ENCODE measurements around the gene SPEN. TPM values are rescaled to one million over a fixed set of nuclear protein-coding genes. Genes with fewer than 3 reads are reported as not detected.
"Not testable (repeated sequence)": the region's sequence is repeated elsewhere in the genome, so short reads cannot be mapped to it uniquely, and the experiment has no call there.

The SPEN gene
- total RNA-seq, 1 experiment from 2014 or later, result 20.1 TPM

DNA sequence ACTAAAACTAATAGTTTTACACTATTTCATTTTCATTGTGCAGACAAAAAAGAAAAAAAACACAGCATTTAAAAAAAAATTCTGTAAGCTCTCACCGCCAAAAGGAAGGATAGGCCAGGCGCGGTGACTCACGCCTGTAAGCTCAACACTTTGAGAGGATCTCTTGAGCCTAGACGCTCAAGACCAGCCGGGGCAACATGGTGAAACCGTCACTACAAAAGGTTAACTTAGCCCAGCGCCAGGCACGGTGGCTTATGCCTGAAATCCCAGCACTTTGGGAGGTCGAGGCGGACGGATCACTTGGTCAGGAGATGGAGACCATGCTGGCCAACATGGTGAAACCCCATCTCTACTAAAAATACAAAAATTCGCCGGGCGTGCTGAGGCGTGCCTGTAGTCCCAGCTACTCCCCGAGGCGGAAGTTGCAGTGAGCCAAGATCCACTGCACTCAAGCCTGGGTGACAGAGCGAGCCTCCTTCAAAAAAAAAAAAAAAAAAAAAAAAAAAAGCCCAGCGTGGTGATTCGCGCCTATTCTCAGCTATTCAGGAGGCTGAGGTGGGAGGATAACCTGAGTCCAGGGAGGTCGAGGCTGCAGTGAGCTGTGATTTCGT lies 14.3 kb upstream of the SPEN start:
- peak; percentile 83 for DNase-seq (ENCODE audit: low spot score)

DNA sequence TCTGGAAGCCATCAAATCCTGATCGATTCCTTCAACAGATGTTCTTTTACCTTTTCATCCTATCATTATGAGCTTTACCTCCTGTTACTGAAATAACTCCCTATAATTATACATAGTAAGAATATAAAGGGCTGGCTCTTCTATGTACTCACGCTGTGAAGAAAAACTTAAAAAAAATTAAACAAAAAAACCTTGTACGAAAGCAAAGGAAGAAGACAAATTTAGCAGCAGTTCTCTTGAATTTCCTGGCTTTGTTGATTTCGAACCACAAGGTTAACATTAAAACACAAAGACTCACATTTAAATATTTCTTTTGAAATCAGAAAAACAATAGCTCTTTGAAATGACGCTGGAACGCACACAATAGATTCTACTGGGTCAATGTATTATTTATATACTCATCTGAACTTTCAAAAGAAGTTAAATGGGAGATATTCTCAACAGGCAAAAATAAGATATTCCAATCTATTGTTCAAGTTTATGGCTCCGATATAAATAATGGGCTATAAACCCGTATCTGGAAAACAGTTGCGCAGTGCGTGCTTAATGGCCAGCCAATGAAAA lies 13.6 kb upstream of the SPEN start:
- DNase-seq (ENCODE audit: low spot score), result no peak

DNA sequence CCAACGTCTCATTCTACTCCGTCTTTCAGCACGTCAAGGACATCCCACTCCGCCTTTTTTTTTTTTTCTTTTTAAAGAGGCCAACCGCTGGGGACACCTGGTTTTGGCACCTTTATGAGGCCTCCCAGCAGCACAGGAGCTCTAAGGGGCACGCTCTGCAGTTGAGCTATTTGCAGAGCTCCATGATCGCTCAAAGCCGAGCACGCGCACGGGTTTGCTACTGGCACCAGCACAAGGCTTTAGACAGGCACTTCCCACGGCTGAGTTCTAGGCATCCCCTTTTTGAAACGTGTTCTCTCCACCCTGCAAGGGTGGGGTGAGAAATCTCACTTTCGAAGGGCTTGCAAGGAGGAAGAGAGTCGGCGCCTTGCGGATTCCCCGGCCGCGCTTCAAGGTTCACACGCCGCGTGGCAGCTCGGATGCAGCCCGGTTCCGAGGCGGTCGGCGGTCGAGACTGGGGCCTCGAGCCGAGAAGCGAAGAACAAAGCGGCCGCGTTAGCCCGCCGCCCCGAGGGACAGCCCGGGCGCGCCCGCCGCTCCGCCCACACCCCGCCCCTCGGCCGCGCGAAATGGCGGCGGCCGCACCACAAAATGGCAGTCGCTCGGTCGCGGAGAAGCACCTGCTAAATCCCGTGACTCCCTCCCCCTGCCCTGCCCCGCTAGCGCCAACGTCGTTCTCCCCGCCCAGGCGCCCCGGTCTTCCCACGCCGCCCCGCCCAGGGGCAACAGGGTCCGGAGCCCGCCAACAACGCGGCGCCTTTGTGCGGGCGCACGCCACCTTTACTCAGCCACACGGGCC lies 12.9 kb upstream of the SPEN start:
- peak; percentile 89 for DNase-seq (ENCODE audit: low spot score)

DNA sequence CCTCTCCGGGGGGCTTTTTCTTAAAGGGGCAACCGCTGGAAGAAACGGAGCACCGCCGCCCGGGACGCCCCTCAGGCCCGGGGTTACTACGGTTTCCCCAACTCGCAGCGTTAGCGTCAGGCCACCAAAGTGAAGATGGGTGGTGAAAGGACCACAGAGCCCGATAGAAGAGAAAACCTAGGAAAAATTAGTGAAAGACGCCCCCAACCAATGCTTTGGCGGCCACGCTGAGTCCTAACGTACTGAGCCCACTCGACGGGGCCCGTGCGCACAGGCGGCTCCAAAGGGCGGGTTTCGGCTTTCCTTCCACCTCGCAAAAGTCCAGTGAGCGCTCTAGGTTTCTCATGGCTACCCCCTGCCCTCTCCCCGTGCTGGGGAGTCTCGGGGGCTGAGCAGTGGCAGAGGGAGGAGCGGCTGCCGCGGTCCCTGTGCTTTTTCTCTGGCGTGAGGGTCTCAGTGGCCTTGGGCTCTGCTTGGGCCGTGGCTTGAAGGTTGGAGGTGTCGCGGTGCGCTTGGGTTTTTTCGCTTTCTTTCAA lies 12.2 kb upstream of the SPEN start:
- no peak for DNase-seq (ENCODE audit: low spot score)

DNA sequence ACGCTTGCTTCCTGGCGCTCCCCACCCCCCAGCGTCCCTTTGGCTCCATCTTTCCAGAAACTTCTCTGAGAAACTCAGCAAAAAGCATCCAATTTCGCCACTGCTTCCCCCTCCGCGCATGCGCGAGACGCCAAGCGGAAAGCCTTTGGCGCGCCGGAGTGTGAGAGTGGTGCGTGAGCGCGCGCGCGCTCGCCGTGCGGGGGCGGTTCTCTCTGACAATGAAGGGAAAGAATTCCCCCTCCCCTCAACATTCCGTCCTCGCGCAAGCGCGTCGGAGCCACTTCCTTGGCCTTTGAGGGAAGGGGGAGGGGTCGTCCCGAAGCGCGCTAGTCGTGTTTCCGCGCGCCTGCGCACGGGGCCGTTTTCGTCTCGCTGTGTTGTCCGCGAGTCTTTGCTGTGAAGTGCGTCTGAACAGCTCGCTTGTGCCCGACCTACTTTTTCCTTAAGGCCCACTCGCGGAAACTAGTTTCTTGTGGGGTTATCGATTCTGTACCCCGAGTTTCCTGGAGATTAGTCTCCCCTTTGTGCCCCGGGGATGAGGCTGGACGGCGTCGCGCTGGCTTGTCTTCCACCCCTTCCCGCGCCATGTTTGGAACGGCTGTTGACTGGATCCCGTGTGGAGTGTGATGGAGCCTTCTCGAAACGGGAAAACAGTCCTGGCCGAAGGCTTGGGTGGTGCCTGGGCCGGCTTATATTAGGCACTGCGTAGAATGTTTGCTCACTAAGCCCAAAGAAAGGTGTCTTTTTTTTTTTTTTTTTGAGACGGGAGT lies 11.6 kb upstream of the SPEN start:
- DNase-seq (ENCODE audit: low spot score), result peak; percentile 100

DNA sequence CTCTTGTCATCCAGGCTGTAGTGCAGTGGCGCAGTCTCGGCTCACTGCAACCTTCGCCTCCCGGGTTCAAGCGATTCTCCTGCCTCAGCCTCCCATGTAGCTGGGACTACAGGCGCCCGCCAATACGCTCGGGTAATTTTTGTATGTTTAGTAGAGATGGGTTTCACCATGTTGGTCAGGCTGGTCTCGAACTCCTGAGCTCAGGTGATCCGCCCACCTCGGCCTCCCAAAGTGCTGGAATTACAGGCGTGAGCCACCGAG lies 11.1 kb upstream of the SPEN start:
- not testable (repeated sequence) for DNase-seq (ENCODE audit: low spot score)

DNA sequence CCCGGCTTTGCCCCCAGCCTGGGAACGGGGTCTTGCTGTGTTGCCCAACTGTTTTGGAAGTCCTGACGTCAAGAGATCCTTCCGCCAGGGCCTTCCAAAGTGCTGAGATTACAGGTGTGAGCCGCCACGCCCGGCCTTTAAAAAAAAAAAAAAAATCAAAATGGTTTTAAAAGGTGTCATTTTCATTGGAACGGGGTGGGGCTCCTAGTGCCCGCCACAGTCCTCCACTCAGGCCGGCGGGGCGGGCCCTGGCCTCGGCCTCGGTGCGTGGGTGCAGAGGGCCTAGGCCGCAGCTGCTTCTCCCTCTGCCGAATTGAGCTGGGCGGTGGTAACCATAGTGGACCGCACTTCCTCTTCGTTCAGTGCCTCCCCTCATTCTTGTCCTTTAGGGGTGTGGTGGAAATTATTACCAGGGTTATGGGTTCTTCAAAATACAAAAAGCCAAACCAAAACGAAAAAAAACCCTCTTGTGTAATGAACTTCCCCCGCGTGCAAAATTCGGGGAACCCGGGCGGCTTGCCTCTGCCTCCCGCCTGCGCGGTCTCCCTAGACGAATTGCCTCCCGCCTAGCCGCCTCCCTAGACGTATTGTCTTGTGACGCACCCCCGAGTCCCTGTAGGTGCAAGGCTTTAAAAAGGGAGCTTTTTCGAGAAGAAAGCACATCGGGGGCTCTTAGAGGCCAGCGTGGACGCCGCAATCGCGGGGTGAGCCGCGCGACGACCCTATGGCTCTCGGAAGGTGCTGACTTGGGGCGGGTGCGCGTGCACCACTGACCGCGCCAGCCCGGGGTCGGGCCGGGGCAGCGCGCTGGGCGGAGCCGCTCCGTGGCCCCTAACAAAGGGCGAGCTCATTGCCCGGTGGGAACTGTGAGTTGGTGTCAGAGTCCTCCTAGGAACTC lies 10.5 kb upstream of the SPEN start:
- no peak for DNase-seq (ENCODE audit: low spot score)

DNA sequence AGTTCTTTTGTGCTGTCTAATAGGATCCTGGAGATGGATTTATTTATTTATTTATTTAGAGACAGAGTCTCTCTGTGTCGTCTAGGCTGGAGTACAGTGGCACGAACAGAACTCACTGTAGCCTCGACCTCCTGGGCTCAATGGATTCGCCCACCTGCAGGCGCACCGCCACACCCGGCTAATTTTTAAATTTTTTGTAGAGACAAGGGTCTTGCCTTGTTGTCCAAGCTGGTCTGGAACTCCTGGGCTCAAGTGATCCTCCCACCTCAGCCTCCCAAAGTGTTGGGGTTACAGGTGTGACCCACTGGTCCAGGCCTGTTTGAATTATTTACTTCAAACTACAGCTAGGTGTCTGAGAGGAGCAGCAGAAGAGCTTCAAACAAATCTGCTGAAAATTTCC lies 9.6 kb upstream of the SPEN start:
- DNase-seq (ENCODE audit: low spot score), result no peak

DNA sequence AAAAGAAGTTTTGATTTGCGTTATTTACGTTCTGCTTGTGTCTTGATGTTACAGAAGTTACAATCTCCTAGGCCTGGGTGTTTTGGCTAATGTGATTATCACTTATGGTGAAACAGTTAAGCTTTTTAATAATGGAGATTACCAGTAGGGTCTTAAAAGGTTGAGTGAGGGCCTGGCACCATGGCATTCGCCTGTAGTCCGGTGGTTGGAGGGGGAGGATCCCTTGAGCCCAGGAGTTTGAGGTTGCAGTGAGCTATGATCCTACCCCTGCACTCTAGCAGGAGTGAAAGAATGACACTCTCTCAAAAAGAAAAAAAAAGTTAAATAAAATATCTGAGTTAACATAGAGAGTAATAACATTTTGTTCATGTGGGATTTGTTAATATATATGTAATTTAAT lies 8.8 kb upstream of the SPEN start:
- no peak for DNase-seq (ENCODE audit: low spot score)

DNA sequence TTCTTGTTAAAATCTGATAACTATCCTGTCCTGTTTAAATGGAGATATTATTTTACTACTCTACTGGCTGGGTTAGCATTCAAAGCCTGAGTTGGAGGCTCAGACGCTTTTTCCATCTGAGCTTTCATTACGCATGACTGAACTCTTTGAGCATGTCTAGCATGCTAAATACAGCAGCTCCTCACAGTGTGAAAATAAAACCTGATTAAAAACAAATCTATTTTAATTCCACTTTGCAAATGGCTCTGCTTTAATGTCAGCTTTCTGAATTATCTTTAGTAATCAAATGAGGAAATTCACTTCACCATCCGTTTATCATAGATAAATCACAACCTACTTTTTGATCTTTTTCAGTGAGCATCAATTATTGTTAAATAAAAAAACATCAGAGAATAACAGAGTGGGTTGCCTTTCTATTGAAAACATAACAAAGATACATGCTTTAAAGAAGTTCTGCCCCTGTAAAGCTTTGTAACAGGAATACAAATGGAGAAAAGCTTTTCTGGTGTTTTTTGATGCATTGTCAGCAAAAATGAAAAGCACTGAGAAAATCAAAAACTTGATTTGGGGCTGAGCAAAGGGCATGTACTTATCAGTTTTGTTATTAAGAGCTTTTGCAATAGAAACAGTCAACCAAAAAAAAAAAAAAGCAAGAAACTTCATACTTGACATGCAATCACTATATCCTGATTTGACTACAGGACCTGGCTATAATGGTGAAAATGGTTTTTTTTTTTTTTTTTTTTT lies 3.5 kb upstream of the SPEN start:
- no peak for DNase-seq (ENCODE audit: low spot score)

DNA sequence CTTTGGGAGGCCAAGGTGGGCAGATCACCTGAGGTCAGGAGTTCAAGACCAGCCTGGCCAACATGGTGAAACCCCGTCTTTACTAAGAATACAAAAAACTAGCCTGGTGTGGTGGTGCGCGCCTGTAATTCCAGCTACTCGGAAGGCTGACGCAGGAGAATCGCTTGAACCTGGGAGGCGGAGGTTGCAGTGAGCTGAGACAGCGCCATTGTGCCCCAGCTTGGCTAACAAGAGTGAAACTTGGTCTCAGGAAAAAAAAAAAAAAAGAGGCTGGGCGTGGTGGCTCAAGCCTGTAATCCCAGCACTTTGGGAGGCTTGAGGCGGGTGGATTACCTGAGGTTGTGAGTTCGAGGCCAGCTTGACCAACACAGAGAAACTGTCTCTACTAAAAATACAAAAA lies 1.5 kb upstream of the SPEN start:
- DNase-seq (ENCODE audit: low spot score), result not testable (repeated sequence)

DNA sequence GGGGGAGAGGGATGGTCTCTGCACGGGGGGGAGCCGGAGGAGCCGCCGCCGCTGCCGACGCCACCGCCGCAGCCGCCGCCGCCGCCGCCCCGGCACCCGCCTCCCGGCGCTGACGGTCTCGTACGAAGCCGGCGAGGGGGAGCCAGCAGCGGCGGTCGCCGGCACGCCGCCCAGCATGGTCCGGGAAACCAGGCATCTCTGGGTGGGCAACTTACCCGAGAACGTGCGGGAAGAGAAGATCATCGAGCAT lies 311 bp downstream of the SPEN start:
- DNase-seq (ENCODE audit: low spot score), result no peak

DNA sequence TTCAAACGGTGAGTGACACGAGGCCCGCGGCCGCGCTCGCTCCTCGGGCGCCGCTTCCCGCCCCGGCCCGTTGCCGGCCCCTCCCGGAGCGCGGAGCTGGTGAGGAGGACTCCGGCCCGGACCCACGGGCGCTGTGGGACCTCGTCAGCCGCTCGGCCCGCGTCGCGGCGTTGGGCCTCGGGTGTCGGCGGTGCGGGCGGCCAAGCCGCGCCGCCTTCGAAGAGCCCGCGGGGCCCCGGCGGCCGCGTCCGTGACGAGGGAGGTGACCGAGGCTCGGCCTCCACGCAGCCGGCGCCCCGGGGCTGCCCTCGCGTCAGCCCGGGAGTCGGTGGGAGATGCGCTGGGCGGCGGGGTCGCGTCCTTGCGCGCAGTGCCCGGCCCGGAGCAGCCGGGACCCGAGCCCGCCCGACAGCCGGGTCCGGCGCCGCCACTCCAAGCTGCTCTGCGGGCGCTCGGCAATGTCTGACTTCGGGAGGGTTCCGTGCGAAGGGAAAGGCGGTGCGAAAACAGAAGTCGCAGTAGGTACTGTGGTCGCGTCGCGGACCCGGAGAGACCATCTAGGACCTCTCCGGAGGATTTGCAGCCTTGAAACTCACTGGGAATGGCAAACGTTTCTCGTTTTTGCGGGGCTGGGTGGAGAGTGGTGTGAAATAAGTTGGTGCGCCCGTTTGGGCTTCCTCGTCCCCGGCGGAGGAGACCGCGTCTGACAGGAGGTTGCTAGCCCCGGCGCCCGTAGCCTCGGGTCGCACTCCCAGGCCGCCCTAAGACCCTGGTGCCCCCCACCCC lies 829 bp downstream of the SPEN start:
- DNase-seq (ENCODE audit: low spot score), result peak; percentile 39

DNA sequence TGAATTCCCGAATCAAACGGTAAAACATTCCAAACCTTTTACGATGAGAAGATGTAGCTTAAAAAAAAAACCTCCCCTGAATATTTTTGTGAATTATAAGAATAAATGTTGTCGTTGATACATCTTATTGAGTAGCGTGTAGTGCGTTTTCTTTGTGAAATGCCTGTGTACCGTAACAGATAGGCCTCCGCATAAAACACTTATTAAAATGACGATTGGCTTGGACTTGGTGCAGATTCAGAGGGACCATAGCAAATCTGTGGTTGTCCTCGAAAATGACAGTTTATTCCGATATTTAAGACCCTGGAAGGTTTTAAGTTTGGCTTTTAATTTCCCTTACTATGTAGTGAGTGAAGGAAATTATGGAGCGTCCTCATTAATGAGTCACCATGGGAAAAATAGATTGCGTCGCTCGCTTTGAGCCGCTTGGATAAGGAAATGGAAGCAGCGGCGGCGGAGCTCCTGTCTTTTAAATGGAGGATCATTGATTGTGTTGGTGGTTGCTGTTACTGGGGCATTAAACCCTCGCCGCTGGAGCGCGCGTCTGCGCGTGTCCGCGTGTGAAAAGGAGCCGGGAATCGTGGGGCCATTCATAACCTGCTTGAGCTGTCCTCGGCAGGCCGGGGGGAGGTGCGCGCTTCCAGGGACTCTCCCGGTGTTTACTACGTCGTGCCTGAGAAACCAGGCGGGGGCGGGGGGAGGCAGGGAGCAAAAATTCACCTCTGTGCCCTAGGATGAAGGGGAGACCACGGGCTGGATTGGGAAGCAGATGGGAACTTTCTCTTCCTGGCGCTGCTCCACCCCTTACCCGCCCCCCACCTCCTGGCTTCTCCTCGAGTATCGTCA lies 1.6 kb downstream of the SPEN start:
- DNase-seq (ENCODE audit: low spot score), result peak; percentile 95

DNA sequence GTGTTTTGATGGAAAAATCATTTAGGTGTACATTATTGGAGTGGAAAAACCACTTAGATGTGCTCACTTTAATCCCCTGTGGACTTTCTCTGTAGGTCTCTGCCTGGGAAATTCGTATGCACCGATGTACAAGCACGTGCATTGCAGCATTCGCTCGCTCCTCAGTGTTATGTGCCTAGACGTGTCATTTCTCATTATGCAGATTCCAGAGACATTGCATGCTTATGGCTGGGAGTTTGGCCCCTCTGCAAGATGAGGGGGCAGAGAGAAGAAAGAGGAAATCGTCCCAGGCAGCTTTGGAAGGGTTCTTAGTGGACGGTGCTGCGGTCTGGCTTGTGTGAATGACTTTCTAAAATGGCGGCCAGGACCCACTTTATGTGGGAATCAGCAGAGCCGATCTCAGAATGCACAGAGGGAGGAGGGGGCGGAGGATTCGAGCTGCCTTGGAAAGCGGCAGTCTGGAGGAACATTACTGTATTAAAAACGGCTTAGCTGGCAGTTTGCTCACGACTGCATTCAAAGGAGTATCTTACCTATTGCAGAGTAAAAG lies 2.3 kb downstream of the SPEN start:
- peak; percentile 66 for DNase-seq (ENCODE audit: low spot score)

DNA sequence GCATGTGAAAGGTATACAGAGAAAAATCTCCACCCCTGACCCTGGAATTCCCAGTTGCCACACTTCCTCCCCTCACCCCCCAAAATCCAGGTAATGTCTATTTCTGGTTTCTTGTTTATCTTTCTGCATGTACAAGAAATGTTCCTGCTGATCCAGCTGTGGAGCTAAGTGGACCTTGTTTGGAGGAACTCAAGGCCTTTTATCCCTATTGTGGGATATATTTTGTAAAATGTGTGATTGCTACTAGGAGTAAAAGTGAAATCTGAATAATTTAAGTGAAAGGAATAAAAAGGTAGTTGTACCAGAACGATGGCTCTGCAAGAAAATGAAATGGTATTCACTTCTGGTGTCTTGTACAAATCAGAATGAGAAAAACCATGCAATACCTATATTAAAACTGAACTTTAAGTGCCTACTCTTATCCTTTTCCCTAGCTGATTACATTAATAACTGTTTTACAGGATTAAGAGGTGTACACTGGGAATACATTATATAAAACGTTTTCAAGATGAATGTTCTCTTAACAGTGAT lies 3.0 kb downstream of the SPEN start:
- peak; percentile 42 for DNase-seq (ENCODE audit: low spot score)

DNA sequence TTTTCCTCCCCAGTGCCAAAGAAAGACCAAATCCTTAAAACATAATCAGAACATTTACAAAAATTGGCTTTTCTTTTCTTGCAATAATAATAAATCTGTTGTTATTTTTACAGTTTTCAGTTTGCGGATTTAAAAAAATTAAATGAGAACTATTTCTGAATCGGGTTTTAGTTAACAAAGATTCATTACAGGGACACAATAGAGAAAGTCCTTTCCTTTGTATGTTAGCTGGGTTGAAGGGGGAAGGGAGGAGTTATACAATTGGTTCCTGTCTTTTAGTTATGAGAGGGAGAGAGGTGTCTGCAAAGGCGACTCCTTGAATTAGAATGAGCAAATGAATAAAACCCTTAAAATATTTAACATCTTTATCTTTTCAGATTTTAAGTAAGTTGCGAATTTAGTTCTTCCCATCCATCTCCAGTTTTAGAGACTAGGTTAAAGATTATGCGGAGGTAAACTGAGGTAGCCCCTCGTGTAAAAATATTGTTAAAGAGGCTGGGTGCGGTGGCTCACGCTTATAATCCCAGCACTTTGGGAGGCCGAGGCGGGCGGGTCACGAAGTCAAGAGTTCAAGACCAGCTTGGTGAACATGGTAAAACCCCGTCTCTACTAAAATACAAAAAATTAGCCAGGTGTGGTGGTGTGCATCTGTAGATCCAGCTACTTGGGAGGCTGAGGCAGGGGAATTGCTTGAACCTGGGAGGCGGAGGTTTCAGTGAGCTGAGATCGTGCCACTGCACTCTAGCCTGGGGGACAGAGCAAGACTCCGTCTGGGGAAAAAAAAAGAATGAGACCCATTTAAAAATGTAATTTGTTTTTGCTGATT lies 3.9 kb downstream of the SPEN start:
- DNase-seq (ENCODE audit: low spot score), result no peak

Measured in HT-29 (cell line).